ENCODE data around the gene SERPING1.

The SERPING1 gene

GRCh38 chr11:57652662-57653061 lies 55.2 kb downstream of the SERPING1 start:
- H3K27ac ChIP-seq (ENCODE audit: low read depth, low read length, severe bottlenecking): no peak overlapping the region
- no peak overlapping the region for H3K4me3 ChIP-seq (ENCODE audit: extremely low read depth, insufficient read depth, low read length, poor library complexity, severe bottlenecking)
- H3K36me3 ChIP-seq (ENCODE audit: control insufficient read depth, insufficient read depth, low read length): no peaks in the 10 kb centered on the region
- 80 to 100% methylated on average over 1 to 2 of the region's 3 CpGs for WGBS, 2 experiments (ENCODE audit: insufficient coverage in 2 of 2)
- H3K4me1 ChIP-seq (ENCODE audit: control insufficient read depth, insufficient read depth, low read length, poor library complexity, severe bottlenecking): peaks cover 28% of the 10 kb centered on the region
- H3K9me3 ChIP-seq (ENCODE audit: control insufficient read depth, low read length): no peaks in the 10 kb centered on the region

GRCh38 chr11:57653163-57653562 lies 55.7 kb downstream of the SERPING1 start:
- H3K9me3 ChIP-seq (ENCODE audit: control insufficient read depth, low read length): no peaks in the 10 kb centered on the region
- no peaks in the 10 kb centered on the region for H3K36me3 ChIP-seq (ENCODE audit: control insufficient read depth, insufficient read depth, low read length)
- H3K27ac ChIP-seq (ENCODE audit: low read depth, low read length, severe bottlenecking): no peak overlapping the region
- WGBS, 2 experiments (ENCODE audit: insufficient coverage in 2 of 2): 47 to 56% methylated on average over 1 of the region's 3 CpGs
- no peak overlapping the region for H3K4me3 ChIP-seq (ENCODE audit: extremely low read depth, insufficient read depth, low read length, poor library complexity, severe bottlenecking)
- H3K4me1 ChIP-seq (ENCODE audit: control insufficient read depth, insufficient read depth, low read length, poor library complexity, severe bottlenecking): peaks cover 25% of the 10 kb centered on the region

GRCh38 chr11:57656885-57657193 lies 59.4 kb downstream of the SERPING1 start:
- peak overlapping the region; percentile 81 for H3K4me3 ChIP-seq (ENCODE audit: extremely low read depth, insufficient read depth, low read length, poor library complexity, severe bottlenecking)
- no peaks in the 10 kb centered on the region for H3K4me1 ChIP-seq (ENCODE audit: control insufficient read depth, insufficient read depth, low read length, poor library complexity, severe bottlenecking)
- WGBS, 2 experiments (ENCODE audit: insufficient coverage in 2 of 2): 38 to 67% methylated on average over 2 to 4 of the region's 5 CpGs
- no peaks in the 10 kb centered on the region for H3K9me3 ChIP-seq (ENCODE audit: control insufficient read depth, low read length)
- H3K36me3 ChIP-seq (ENCODE audit: control insufficient read depth, insufficient read depth, low read length): peaks cover 27% of the 10 kb centered on the region
- peak overlapping the region; percentile 77 for H3K27ac ChIP-seq (ENCODE audit: low read depth, low read length, severe bottlenecking)

GRCh38 chr11:57657194-57658022 lies 59.9 kb downstream of the SERPING1 start, which contains the start of gene CLP1:
Gene CLP1 (plus strand): TSS chr11:57657762. CDS start chr11:57659477, 1,715 bp downstream.
- peak within 1 kb of the TSS; percentile 81 for H3K4me3 ChIP-seq (ENCODE audit: extremely low read depth, insufficient read depth, low read length, poor library complexity, severe bottlenecking)
- no peaks in the 10 kb centered on the region for H3K4me1 ChIP-seq (ENCODE audit: control insufficient read depth, insufficient read depth, low read length, poor library complexity, severe bottlenecking)
- WGBS, 2 experiments (ENCODE audit: insufficient coverage in 2 of 2): 0 to 1% methylated on average over 30 to 40 of the region's 45 CpGs
- H3K36me3 ChIP-seq (ENCODE audit: control insufficient read depth, insufficient read depth, low read length): peaks cover 33% of the 10 kb centered on the region
- H3K27ac ChIP-seq (ENCODE audit: low read depth, low read length, severe bottlenecking): peak within 1 kb of the TSS; percentile 77
- no peaks in the 10 kb centered on the region for H3K9me3 ChIP-seq (ENCODE audit: control insufficient read depth, low read length)

GRCh38 chr11:57658023-57658361 lies 60.5 kb downstream of the SERPING1 start:
- Histone ChIP-seq H3K9me3 (ENCODE audit: control insufficient read depth, low read length) (no peaks in the 10 kb centered on the region), H3K4me3 (ENCODE audit: extremely low read depth, insufficient read depth, low read length, poor library complexity, severe bottlenecking) (peak overlapping the region; percentile 81), H3K4me1 (ENCODE audit: control insufficient read depth, insufficient read depth, low read length, poor library complexity, severe bottlenecking) (no peaks in the 10 kb centered on the region), H3K27ac (ENCODE audit: low read depth, low read length, severe bottlenecking) (no peak overlapping the region), H3K36me3 (ENCODE audit: control insufficient read depth, insufficient read depth, low read length) (peaks cover 39% of the 10 kb centered on the region)
- 0% methylated on average over 3 to 4 of the region's 8 CpGs for WGBS, 2 experiments (ENCODE audit: insufficient coverage in 2 of 2)

- Histone ChIP-seq H3K36me3 (ENCODE audit: control insufficient read depth, insufficient read depth, low read length) (peaks cover 39% of the 10 kb centered on the region), H3K4me3 (ENCODE audit: extremely low read depth, insufficient read depth, low read length, poor library complexity, severe bottlenecking) (no peak overlapping the region), H3K9me3 (ENCODE audit: control insufficient read depth, low read length) (no peaks in the 10 kb centered on the region), H3K4me1 (ENCODE audit: control insufficient read depth, insufficient read depth, low read length, poor library complexity, severe bottlenecking) (no peaks in the 10 kb centered on the region), H3K27ac (ENCODE audit: low read depth, low read length, severe bottlenecking) (no peak overlapping the region)
- WGBS, 2 experiments (ENCODE audit: insufficient coverage in 2 of 2): 97 to 98% methylated on average over 6 to 11 of the region's 14 CpGs
These were observed 62.2 kb downstream of the SERPING1 start for GRCh38 chr11:57659669-57660068.

- 40 to 96% methylated on average over 1 to 4 of the region's 4 CpGs for WGBS, 2 experiments (ENCODE audit: insufficient coverage in 2 of 2)
- H3K36me3 ChIP-seq (ENCODE audit: control insufficient read depth, insufficient read depth, low read length): peaks cover 39% of the 10 kb centered on the region
- H3K27ac ChIP-seq (ENCODE audit: low read depth, low read length, severe bottlenecking): peak overlapping the region; percentile 36
- no peak overlapping the region for H3K4me3 ChIP-seq (ENCODE audit: extremely low read depth, insufficient read depth, low read length, poor library complexity, severe bottlenecking)
- H3K9me3 ChIP-seq (ENCODE audit: control insufficient read depth, low read length): no peaks in the 10 kb centered on the region
- H3K4me1 ChIP-seq (ENCODE audit: control insufficient read depth, insufficient read depth, low read length, poor library complexity, severe bottlenecking): no peaks in the 10 kb centered on the region
These were observed 65.4 kb downstream of the SERPING1 start for GRCh38 chr11:57662893-57663292.

GRCh38 chr11:57663975-57664374 lies 66.5 kb downstream of the SERPING1 start:
- 90 to 92% methylated on average over 7 to 8 of the region's 9 CpGs for WGBS, 2 experiments (ENCODE audit: insufficient coverage in 2 of 2)
- H3K9me3 ChIP-seq (ENCODE audit: control insufficient read depth, low read length): no peaks in the 10 kb centered on the region

More at GRCh38 chr11:57663975-57664374, 66.5 kb downstream of the SERPING1 start:
- Histone ChIP-seq H3K4me3 (ENCODE audit: extremely low read depth, insufficient read depth, low read length, poor library complexity, severe bottlenecking) (no peak overlapping the region), H3K36me3 (ENCODE audit: control insufficient read depth, insufficient read depth, low read length) (peaks cover 39% of the 10 kb centered on the region), H3K27ac (ENCODE audit: low read depth, low read length, severe bottlenecking) (no peak overlapping the region), H3K4me1 (ENCODE audit: control insufficient read depth, insufficient read depth, low read length, poor library complexity, severe bottlenecking) (no peaks in the 10 kb centered on the region)

All from mesodermal cell (in vitro differentiated cells).